GM12874 (cell line): ENCODE results near the gene TMPRSS11B.

Experiments used
- TF ChIP-seq, protein P1 (sequence below): IDR thresholded peaks from 2 replicates; pipeline ENCODE4 v1.5.1; 2011; ENCODE audit warnings: low read depth, mild to moderate bottlenecking, control low read depth, low read length, moderate library complexity; ENCODE audit not compliant: insufficient read depth

TMPRSS11B gene, protein sequence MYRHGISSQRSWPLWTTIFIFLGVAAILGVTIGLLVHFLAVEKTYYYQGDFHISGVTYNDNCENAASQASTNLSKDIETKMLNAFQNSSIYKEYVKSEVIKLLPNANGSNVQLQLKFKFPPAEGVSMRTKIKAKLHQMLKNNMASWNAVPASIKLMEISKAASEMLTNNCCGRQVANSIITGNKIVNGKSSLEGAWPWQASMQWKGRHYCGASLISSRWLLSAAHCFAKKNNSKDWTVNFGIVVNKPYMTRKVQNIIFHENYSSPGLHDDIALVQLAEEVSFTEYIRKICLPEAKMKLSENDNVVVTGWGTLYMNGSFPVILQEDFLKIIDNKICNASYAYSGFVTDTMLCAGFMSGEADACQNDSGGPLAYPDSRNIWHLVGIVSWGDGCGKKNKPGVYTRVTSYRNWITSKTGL

DNA sequence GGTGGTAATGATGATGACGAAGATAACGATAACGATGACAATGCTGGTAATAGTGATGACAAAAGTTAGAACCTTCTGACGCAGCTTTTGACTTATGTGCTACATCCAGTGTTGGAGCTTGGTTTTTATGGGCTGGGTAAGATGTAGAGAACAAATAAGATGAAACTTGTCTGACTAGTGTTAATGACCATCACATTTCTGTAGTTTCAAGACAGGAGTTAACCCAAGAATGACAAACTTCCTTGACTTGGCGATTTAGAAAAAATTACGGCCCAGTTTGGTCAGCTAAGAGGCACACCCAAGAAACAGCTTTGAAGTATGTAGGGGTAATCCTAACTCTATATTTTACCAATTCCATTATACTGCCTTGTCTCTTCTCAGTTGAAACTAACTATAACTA, at the start of gene TMPRSS11B:
Gene TMPRSS11B (minus strand): TSS at position 101 of the 400 bp plus-strand sequence. CDS start 136 bp downstream, outside the sequence.
- TF ChIP-seq, protein P1, sequence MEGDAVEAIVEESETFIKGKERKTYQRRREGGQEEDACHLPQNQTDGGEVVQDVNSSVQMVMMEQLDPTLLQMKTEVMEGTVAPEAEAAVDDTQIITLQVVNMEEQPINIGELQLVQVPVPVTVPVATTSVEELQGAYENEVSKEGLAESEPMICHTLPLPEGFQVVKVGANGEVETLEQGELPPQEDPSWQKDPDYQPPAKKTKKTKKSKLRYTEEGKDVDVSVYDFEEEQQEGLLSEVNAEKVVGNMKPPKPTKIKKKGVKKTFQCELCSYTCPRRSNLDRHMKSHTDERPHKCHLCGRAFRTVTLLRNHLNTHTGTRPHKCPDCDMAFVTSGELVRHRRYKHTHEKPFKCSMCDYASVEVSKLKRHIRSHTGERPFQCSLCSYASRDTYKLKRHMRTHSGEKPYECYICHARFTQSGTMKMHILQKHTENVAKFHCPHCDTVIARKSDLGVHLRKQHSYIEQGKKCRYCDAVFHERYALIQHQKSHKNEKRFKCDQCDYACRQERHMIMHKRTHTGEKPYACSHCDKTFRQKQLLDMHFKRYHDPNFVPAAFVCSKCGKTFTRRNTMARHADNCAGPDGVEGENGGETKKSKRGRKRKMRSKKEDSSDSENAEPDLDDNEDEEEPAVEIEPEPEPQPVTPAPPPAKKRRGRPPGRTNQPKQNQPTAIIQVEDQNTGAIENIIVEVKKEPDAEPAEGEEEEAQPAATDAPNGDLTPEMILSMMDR = no peak

DNA sequence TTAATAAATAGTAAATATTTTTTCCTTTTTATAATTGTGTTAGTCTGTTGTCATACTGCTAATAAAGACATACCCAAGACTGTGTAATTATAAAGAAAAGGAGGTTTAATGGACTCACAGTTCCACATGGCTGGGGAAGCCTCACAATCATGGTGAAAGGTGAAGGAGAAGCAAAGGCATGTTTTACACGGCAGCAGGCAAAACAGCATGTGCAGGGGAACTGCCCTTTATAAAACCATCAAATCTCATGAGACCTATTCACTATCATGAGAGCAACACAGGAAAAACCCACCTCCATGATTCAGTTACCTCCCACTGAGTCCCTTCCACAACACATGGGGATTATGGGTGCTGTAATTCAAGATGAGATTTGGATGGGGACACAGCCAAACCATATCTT, 45.8 kb upstream of the TMPRSS11B start:
- TF ChIP-seq, protein P1 = no peak

DNA sequence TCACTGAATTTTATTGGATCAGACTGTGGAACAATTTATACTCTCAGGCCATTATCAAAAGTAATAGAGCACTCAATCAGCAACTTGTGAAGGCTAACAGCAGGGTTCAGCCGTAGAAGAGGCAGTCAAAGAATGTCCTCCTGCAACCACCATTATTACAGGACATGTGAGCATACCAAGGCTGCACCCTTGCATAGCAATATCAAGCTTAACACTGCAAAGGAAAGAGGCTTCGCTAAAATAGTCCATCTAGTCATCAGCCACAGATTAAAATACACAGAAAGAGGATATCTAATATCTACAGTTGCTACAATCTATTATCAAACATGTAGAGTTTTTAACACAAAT, 42.9 kb upstream of the TMPRSS11B start:
- TF ChIP-seq, protein P1 = no peak

DNA sequence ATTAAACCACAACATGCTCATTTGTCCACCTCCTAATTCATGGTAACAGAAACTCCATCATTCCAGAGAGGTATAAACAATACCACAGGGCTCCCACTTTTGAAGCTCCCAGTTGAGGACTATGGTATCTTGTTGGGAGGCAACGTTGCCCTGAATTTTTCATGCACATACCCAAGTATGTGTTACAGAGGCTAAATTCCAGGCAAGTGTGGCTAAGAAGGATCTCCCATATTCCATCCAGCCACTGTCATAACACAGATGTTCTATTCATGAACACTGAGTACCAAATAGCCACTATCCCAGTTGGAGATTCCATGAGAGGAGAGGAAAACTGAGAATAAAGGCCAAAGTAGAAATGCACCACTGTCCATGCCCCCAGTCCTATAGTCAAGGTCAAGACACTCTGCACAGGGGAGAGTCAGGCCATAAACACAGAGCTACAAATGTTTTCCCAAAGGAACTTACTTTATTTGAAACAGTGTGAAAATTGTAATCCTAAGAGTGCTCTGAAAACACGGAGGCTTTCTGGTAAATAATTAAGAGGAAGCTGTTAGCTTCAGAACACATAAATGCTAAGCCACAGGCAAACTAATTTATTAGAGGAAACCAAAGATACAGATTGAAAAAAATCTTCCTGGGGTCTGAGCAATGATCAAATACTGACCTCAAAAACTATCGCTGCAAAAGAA, 42.4 kb upstream of the TMPRSS11B start:
- TF ChIP-seq, protein P1 = no peak

DNA sequence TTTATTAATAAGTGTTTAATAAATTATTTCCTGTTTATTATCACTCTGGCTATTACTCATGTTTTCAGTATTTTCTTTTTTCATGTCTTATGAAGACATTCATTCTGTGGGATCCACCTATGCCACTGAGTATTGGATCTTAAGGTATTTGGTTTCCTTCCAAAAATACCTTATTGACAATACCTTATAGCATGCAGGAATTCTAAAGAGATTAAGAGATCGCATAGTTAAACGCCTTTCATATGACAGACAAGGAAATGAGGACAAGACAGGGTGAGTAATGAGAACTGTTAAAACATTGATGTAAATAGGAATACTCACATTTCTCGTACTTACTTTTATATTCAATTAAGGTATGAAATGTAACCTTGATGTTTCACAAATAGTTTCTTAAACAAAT, 38.2 kb upstream of the TMPRSS11B start:
- TF ChIP-seq, protein P1 = no peak

DNA sequence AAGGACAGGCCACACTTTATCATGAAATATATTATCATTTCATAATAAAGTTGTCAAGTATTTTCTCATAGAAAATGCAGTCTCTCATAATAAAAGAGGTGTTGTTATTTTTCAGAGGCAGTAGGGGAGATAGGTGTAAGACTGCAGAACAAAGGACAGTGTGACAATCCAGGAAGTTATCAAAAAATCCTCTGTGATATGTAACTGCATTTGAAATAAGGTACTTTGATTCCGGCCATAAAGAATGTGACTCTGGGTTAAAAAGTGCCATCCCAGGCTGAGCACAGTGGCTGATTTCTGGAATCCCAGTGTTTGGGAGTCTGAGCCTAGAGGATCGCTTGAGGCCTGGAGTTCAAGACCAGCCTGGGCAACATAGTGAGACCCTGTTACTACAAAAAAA, 37.6 kb upstream of the TMPRSS11B start:
- TF ChIP-seq, protein P1 = no peak

DNA sequence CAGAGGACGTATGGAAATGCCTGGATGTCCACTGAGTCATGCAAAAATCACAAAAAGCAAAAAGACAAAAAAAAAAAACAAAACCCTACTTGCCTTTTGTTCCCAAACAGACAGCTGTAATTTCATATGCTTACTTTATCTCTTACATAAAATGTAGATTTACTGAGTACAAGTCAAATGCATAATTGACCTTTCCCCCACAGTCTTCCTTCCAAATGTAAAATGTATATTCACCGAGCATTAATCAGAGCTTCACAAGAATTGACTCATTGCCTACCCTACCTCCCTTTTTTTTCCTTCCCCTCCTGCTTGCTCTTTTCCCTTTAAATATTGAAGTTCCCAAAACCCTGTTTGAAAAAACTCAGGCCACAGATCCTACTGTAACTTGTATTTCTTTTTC, 32.5 kb upstream of the TMPRSS11B start:
- TF ChIP-seq, protein P1 = no peak
